ENCODE data around the gene SMOC2.

SMOC2 gene

DNA sequence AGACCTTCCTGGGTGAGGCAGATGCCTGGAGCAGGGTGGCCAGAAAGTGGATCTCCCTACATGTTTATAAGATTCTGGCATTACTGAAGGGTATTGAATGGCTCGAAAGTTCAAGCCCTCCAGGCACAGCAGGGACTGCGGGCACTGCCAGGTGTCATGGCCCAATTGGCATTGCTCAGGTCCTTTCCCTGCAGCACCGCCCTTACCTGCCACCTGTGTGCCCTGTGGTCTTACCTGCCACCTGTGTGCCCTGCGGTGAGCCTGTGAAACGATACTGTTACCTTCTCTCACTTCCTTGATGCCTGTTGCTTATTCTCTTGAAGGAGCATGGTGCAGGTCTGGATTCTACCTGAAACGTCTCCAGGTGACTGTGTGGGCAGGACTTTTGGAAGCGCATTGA is 32.2 kb downstream of the SMOC2 start:
- DNase-seq (ENCODE audit: insufficient read length, low spot score): no peak
- no peak for FAIRE-seq

DNA sequence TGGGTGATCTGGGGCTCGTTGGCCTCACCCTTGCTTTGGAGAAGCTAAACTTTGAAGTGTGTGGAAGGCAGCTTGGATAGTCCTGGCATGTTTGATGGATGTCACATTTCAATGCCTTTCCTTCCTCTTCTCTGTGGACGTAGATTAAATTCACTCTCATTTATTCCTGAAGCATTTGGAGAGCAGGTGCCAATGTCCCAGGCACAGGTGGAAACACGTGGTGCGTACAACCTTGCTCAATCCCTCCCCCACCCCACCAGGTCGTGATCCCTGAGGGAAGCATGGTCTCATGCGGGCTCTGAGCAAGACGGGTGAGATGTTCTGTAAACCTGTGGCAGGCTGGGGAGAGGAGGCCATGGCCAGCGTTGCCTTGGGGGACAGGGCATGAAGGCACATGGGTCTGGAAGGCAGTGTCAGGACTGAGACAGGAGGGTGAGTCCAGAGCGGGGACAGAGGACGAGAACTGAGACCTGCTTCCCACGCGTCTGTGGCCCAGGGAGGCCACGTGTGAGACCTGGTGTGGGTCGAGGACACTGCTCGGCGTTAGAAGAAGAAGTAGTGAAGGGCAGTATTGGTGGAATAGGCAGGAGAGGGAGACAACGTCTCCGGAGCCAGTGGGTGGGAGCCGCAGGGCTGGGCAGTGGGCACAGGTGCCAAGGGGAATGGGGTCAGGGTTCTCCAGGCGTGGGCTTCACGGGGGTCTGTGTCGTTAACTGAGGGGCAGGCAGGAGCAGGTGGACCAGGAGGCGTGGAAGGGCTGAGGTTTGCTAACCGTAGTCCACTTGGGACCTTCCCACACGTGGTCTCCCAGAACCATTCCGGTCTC is 34.4 kb downstream of the SMOC2 start:
- no peak for FAIRE-seq
- DNase-seq (ENCODE audit: insufficient read length, low spot score): no peak

DNA sequence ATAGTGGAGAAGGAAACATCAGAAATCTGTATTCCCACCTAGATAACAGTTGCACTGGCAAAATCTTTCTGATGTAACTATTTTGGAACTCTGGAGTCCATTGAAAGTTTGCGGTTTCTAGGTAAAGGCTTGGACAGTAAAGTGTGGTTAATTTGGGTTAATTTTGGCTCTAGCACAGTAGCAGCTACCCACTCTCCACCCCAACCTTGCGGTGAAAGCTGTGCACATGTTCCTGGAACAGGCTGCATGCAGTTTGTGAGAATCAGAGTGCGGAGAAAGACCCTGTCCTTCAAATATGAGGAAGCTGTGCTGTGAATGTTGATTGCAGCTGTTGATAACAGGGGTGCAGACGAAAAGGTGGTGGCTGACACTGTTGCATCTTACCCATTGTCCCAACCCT is 38.4 kb downstream of the SMOC2 start:
- no peak for DNase-seq (ENCODE audit: insufficient read length, low spot score)
- FAIRE-seq: no peak

DNA sequence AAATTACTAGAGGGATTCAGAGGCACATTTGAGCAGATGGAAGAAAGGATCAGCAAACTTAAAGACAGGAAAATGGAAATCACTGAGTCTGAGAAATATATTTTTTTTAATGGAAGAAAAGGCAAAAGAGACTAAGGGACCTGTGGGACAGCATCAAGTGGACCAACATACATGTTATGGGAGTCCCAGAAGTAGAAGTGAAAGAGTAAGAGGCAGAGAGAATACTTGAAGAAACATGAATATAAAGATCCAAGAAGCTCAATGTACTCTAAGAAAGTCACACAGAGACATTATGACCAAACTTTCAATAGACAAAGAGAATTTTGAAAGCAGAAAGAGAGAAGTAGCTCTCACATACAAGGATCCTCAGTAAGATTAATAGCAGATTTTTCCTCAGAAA is 39.5 kb downstream of the SMOC2 start:
- DNase-seq (ENCODE audit: insufficient read length, low spot score) (no peak), FAIRE-seq (no peak)

DNA sequence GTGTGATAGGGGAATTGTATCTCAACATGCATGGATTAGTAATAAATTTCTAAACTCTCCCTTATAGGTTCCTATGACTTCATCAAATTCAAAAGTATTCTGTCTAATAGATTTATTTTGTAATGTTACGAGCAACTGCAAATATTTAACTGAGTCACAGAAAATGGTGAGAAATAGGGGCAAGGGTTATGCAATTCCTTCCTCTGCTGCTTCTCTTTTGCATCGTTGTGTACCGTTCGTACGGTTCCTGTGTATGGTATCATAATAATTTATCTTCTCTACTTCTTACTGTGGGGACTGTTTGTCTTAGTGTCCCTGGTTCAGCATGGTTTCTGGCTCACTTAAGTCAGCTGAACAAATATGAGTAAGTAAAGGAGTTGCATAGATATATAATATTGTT is 44.8 kb downstream of the SMOC2 start:
- no peak for FAIRE-seq
- no peak for DNase-seq (ENCODE audit: insufficient read length, low spot score)

DNA sequence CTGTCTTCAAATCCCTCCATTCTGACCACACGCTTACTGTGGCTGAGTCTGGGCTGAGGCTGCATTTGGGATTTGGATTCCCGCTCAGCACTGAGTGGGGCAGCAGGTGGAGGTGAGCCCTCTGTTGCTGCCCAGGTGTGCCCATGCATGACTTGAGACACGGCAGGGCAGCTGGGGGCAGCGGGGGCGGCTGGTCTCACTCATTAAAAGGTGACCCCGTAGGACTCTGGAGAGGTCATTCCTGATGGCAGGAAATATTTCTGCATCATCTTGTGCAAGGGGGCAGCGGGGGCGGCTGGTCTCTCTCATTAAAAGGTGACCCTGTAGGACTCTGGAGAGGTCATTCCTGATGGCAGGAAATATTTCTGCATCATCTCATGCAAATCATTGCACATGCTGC is 49.8 kb downstream of the SMOC2 start:
- DNase-seq (ENCODE audit: insufficient read length, low spot score) (no peak), FAIRE-seq (no peak)

DNA sequence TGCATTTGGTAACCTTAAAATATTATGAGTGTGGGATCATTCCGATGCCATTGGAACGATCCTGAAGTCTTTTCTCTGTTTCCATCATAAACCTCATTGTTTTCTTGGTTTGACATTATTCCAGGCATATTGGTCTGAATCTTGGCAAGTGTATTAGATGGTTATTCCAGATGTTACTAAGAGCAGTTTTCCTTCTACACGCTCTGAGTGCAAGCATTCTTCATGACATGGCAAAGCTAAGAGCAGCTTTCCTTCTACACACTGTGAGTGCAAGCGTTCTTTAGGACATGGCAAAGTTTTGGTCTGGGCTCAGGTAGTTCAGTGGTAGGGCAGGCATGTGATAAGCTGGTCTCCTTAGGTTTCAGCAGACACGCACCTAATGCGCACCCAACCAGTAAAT is 53.0 kb downstream of the SMOC2 start:
- no peak for FAIRE-seq
- DNase-seq (ENCODE audit: insufficient read length, low spot score): no peak

DNA sequence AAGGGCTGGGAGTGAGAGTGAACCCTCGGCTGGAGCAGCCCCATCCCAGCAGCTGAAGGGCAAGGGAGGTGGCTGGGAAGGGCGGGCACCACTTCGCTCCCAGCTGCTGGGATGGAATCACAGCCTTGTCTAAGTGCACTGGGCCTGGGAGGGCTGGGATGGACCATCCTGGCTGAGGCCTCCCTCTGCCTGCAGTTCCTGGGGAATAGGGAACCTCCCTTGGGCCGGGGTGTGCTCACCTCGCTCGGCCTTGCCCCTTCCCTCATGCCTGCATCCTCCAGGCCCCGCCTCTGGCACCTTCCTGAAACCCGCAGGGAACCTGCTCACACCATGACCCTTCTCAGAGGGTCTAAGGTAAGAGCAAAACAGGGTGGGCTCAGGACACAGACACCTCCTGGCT is 53.7 kb downstream of the SMOC2 start:
- no peak for FAIRE-seq
- DNase-seq (ENCODE audit: insufficient read length, low spot score): no peak

DNA sequence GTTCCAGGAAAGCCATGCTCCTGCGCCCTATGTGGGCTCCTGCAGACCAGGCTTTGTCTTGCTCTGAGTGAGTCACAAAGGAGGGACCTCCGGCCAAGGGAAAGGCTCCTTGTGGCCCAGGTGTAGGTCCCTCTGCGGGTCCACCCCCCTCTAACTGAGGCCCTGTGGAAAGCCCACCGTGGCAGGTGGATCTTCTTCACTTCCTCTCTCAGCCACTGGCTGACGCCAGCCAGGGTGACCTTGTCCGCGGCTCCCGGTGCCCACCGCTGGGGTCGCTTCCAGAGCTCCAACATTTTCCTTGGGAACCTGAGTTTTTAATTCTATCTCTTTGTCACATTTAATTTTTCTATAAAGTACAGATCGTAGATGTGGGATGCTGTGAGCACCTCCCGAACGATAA is 54.1 kb downstream of the SMOC2 start:
- no peak for DNase-seq (ENCODE audit: insufficient read length, low spot score)
- no peak for FAIRE-seq

DNA sequence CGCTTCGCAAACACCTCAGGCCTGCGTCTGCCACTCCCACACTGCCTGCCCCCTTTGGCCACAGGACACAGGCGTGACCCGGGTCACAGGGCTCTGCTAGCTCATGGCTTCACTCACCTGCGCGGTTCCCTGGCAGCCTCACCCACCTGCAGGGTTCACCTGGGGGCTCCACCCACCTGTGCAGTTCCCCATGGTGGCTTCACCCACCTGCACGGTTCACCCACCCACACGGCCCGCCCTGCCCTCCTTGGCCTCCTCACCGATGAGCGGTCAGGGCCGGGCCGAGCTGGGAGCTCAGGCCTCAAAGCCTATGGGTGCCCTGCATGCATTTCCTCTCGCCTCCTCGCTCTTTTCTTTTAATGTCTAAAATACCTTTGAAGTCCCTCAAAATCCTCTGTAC is 54.7 kb downstream of the SMOC2 start:
- FAIRE-seq: no peak
- no peak for DNase-seq (ENCODE audit: insufficient read length, low spot score)

DNA sequence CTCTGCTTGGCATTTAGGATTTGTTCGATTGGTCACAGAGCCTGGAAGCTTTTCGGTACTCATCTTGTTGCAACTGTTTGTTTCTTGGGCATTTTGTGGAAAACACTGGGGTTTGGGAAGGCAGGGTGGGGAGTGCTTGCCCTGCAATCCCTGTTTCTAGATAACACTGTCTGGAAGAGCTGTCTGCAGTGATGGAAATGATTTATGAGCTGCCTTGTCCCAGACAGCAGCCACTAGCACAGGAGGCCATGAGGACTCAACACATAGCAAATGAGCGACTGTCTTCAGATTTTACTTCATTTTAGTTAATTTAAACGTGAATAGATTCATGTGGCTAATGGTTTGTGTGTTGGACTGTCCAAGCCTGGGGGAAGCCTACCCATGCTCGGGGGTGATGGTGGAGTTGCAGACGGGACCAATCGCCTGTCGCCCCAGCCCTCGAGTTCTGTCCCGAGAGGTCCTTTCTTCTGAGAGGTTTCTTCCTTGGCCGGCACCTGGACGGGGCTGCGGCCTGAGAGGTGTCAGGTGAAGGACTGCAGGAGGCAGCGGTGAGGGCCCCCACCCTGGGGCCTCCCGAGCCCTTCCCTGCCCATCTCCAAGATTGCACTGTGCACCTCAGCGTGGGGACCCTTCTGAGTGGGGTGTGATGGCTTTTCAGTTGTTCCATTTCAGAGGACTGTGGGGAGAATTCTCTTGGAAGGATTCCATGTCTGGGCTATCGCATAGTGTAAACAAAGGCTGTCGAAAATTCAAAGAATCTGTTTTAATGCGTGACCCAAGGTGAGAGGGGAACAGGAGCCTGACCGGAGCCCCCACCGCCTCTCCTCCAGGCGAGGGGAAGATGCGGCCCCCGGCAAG is 55.4 kb downstream of the SMOC2 start:
- FAIRE-seq: no peak
- no peak for DNase-seq (ENCODE audit: insufficient read length, low spot score)

DNA sequence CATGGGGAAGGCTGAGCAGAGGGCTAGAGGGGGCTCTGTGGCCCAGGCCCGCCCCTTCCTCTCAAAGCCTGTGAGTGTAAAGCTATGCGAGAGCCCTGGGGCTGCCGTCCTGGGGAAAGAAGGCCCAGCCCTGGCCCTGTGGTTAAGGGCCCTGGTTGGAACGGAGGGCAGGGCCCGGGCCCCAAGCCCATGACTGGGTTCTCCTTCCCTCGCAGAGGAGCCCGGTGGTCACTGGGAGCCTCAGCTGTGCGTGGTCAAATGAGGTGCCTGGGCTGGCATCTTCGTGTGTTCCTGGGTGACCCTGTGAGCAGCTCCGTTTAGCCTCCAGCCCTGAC is 56.0 kb downstream of the SMOC2 start:
- DNase-seq (ENCODE audit: insufficient read length, low spot score) (no peak), FAIRE-seq (no peak)

DNA sequence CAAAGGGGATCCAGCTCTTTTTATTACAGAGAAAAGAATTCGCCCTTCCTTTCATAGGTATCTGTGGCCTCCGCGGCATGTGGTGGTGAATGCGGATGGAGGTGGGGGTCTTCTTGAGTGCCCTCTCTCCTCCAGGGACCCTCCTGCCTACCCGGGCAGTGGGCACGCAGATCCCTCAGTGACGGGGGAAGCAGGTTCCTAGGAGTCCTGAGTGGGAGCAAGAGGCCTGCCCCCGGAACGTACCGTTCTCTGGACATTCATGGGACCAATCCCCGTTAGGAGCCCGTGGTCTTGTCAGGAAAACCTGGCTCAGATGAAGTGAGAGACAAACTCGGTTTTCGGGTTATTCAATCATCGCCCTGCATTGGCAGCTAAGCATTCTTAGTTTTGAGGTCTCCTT is 56.4 kb downstream of the SMOC2 start:
- DNase-seq (ENCODE audit: insufficient read length, low spot score) (no peak), FAIRE-seq (no peak)

DNA sequence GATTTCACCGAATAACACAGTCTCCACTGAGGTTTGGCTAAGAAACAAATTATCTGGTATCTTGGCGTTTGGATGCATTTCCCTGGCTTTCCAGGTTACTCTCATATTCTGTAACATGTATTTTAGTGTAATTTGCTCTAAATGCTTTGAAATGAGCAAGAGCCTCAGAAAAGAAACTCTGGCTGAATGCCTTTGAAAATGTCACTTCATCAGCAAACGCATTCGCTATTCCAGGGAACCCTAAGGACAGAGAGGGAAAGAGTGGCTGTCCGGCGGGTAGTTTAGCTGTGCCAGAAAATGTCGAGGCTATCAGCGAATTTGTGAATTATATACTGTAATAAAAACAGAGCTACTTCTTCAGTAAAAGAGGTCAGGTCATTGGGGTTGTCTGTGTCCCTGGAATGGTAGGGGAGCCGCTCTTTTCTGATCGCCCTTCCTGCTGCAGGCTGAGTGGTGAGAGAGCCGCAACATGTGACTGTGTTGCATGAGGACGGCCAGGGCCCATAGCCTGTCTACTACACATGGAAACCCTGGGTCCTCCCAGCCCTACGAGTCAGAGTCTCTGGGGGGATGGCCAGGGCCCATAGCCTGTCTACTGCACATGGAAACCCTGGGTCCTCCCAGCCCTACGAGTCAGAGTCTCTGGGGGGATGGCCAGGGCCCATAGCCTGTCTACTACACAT is 57.3 kb downstream of the SMOC2 start:
- FAIRE-seq (no peak), DNase-seq (ENCODE audit: insufficient read length, low spot score) (no peak)

DNA sequence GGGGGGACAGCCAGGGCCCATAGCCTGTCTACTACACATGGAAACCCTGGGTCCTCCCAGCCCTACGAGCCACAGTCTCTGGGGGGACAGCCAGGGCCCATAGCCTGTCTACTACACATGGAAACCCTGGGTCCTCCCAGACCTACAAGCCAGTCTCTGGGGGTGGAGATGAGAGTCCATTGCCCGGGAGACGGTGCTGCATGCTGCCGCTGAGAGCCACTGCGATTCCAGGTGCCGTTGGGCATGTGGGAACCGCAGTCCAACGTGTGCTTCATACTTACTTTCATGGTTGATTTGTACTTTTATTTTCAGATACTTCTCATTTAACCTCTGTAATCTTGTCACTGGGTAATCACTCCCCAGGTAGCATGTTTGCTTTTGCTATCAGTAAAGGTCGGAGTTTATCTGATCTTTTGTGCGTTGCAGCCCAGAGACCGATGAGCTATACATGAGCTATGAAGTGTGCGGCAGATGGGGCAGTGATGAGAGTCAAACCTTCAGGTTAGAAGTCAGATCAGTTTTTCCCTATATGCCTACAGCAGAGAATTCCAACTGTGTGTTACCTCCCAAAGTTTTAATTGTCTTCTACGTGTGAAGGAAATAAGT is 58.2 kb downstream of the SMOC2 start:
- DNase-seq (ENCODE audit: insufficient read length, low spot score) (no peak), FAIRE-seq (no peak)

DNA sequence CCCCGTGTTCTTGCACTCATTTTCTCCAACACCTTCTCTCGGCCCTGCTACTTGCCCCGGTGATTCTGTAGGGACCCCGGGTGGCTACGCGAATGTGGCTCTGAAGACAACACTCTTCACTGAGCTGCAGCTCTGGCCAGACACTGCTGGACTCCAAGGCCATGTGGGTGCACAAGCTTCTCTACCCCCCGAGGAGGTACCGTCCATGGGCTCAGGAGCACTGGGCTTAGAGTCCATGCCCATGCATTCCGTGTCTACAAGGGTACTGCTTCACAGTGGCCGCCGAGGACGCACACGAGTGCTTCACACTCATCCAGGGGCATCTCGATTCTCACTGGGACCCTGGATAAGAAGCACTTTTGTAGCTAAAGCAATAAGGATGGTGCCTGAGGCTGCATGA is 59.5 kb downstream of the SMOC2 start:
- FAIRE-seq (no peak), DNase-seq (ENCODE audit: insufficient read length, low spot score) (no peak)

DNA sequence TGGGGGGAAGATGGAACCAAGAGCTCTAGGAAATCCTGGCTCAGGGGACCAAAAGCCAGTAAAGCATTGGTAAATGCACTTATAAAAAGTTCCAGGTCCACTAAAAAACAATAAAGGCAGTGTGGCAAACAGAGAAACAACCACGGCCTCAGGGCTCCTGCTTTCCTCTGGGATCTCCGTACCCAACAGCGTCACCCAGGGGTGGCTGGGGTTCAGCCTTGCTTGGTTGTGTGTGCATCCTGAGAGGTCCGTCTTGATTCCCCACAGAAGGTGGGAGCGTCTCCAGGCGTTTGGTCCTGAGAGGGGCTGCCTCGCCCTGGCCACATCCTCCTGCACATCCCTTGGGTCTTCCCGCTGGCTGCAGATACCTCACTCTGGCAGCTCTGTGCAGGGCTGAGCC is 60.6 kb downstream of the SMOC2 start:
- no peak for DNase-seq (ENCODE audit: insufficient read length, low spot score)
- FAIRE-seq: no peak

DNA sequence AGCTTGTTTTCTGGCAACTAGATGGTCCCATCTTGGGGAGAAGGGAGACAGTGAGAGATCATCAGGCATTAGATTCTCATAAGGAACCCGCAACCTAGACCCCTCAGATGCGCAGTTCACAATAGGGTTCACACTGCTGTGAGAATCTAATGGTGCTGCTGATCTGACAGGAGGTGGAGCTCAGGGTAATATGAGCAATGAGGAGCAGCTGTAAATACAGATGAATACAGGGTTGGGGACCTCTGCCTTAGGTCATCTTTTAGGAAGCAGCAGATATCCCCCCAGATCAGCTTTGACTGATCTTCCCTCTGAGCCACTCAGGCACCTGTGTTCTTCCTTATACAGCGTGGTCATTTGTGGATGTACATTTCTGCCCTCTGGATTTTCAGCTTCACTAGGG is 63.4 kb downstream of the SMOC2 start:
- DNase-seq (ENCODE audit: insufficient read length, low spot score): no peak
- FAIRE-seq: no peak

DNA sequence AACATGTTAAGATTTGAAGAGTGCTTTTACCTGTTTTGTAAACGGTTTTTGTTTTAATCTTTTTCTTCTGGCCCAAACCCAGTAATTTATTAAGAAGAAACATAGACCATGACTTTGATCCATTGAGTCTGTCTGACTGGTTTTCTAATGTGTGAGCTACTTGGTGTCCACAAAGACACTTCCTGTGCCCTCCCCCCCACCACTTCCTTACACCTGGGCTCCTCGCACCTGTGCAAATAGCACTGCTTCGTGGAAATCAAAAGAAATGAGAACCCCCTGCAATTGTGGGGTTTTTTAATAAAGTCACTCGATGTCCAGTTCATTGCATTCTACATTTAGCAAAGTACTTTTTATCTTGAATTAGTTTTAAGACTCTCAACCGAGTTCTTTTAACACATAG is 65.5 kb downstream of the SMOC2 start:
- FAIRE-seq (no peak), DNase-seq (ENCODE audit: insufficient read length, low spot score) (no peak)

DNA sequence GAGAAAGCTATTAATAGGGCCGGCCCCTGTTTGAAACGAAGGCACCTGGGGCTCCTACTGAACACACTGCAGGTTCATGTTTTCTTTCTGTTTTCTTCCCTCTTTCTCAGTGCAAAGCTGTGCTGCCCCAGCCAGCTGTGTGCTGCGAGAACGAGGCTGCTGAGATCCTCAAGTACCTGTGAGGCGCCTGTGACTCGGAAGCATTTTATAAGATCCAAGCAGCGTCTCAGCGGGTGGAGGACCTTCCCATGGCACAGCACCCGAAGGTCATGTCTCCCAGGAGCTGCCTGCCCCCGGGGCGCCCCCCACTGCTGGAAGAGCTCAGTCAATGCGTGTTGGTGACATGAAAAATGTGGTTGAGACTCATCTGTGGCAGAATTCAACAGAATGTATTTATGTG is 66.3 kb downstream of the SMOC2 start:
- no peak for DNase-seq (ENCODE audit: insufficient read length, low spot score)
- no peak for FAIRE-seq

DNA sequence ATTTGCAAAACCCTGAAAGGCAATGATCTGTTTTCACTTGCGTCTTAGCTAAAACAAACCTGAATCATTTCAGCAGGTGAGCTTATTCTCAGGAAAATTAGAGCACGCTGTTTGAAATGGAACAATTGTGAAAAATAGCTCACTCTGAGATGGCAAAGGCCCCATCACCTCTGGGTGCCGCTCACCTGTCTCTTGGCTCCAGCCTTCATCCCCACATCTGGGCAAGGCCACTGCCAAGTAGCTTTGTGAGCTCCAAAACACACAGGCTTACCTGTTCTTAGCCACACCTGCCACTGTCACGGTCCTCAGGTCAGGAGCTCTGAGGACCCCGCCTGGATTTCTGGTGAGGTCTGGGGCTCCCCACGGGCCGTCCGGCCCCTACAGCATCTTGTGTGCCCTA is 66.7 kb downstream of the SMOC2 start:
- FAIRE-seq: no peak
- no peak for DNase-seq (ENCODE audit: insufficient read length, low spot score)

Measured in HTR-8/SVneo (cell line).